ENCODE measurements around the gene BRCA1.
"Not testable (repeated sequence)": the region's sequence is repeated elsewhere in the genome, so short reads cannot be mapped to it uniquely, and the experiment has no call there.

- TF ChIP-seq POLR2A (IDR thresholded peaks at IDR 0.05) = not testable (repeated sequence)
- TF ChIP-seq, protein P1, sequence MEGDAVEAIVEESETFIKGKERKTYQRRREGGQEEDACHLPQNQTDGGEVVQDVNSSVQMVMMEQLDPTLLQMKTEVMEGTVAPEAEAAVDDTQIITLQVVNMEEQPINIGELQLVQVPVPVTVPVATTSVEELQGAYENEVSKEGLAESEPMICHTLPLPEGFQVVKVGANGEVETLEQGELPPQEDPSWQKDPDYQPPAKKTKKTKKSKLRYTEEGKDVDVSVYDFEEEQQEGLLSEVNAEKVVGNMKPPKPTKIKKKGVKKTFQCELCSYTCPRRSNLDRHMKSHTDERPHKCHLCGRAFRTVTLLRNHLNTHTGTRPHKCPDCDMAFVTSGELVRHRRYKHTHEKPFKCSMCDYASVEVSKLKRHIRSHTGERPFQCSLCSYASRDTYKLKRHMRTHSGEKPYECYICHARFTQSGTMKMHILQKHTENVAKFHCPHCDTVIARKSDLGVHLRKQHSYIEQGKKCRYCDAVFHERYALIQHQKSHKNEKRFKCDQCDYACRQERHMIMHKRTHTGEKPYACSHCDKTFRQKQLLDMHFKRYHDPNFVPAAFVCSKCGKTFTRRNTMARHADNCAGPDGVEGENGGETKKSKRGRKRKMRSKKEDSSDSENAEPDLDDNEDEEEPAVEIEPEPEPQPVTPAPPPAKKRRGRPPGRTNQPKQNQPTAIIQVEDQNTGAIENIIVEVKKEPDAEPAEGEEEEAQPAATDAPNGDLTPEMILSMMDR (IDR thresholded peaks at IDR 0.05) = not testable (repeated sequence)
Measured at GRCh38 chr17:43127333-43127876, 2.2 kb upstream of the BRCA1 start.
